Urothelium cell line (cell line): ENCODE measurements around the gene TRAM2.

Experiments used
- DNase-seq: peaks from one replicate; pipeline ENCODE4 v3.0.0; 2011; ENCODE audit warnings: low spot score, mixed read lengths
- FAIRE-seq: peaks from 2 replicates; lab custom pipeline; 2011; peaks lifted over from hg19 to GRCh38; lab: Jason Lieb, UNC

Gene TRAM2

GRCh38 chr6:52595000-52595795 lies 18.3 kb upstream of the TRAM2 start:
- FAIRE-seq = no peak
- no peak for DNase-seq

DNA sequence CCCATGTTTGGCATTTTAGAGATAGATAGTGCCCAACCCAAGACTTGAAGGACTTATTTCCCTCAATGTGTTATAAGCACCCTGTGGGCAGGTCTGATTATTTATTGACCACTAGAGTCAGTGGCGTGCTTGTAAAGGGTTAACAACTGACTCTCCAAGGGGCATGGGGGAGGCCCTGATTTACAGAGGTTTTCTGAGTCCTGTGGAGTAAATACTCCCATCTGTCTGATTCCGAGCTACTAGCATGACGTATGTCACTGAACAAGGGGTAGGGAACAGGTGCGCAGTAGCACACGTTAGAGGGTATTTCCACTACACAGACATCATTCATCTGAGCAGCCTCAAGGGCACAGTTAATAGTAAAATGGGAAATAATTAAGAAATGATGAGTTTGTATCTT lies 17.4 kb upstream of the TRAM2 start:
- FAIRE-seq (no peak), DNase-seq (no peak)

- no peak for FAIRE-seq
- DNase-seq = no peak
Observed at GRCh38 chr6:52591832-52592231, 15.0 kb upstream of the TRAM2 start.

DNA sequence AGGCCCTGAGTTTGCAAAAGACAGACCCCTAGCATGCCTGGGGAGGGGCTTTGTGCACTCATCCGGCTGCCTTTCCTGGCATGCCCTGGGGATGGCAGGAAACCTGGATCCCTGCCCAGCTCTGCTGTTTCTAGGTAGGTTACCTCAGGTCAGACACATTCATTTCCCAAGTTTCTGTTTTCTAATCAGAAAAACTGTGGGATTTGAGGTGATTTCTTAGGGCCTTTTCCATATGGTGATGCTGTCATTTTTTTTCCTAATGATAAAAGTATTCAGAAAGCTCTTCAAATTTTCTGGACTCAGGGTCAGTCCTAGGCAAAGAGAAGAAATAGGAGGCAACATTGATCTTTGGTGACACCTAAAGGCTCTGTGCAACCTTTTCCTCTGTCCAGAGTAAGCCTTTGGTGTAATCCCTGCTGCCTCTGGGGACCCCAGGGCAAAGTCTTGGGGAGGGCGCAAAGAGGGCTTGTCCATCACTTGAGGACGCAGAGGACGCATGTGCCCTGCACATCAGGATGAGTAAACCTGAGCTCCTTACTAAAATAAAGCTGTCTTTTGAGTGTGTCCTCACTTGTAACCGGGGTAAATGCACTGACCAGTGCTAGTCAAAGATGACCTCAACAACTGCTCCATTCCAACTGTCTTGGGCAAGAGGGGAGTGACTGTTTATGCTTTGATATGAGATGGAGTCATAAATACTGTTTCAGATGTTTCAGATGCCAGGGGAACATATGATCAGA lies 13.5 kb upstream of the TRAM2 start:
- FAIRE-seq = no peak
- DNase-seq = peak; percentile 76

GRCh38 chr6:52588710-52589091 lies 11.8 kb upstream of the TRAM2 start:
- FAIRE-seq (no peak), DNase-seq (no peak)

DNA sequence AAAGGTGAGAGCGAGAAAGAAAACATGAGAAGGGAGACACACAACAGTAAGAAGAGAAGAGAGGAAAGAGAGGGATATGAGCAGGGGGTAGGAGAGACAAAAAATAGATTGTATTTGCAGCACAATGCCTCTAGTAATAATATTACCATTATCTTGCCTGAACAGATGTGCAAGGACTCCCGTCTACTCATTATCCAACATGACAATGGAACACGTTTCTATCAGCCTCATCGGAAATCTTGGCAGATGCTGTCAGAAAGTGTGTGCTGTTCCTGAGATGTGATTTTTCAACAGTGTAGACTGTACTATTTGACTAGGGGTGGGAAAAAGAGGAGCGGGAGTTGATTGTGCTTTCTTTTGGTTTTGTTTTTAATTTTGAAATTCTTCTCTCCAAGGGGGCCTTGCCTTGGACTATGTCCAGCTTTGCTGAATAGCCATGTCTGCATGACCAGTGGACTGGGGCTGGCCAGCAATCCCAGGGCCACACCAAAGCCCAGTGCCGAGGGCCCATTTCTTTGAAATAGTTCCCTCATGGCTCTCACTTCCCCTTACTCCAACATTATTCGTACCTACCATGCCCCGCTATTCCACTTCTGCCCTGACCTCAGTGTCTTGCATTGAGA lies 11.3 kb upstream of the TRAM2 start:
- no peak for DNase-seq
- no peak for FAIRE-seq

DNA sequence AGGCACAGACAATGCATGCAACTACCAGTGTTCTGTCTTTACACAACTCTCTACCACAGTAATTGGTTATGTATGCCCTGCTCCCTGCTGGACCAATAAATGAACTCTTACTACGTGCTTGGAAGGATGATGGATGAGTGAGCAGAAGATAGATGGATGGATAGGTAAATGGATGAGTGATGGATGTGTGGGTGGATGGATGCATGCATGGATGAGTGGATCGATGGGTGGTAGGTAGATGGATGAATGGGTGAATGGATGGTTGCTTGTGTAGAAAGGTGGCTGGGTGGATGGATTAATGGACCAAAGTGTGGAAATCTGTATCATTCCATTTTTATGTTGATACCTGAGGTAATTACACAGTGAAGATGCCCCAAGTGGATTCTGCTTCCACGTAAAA lies 10.1 kb upstream of the TRAM2 start:
- FAIRE-seq (peak; percentile 61), DNase-seq (no peak)

GRCh38 chr6:52584203-52584602 lies 7.3 kb upstream of the TRAM2 start:
- FAIRE-seq (no peak), DNase-seq (no peak)

GRCh38 chr6:52582996-52583395 lies 6.1 kb upstream of the TRAM2 start:
- DNase-seq (no peak), FAIRE-seq (no peak)

DNA sequence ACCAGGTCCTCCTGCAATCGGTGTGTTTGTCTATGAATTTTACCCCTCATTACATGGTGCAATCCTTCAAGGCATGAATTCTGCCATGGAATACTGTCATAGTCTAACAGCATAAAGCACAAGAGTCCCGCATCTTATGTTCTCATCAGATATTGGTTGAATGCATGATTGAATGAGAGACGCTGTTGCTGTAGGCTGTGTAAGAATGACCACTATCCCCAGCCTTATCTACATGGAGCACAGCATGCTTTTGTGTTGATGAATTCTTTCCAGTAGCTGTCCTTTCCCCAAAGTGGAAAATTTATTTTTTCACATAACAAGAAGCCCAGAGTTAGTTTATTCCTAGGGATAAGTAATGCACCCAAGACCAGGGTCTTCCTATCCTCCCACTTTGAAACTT lies 5.6 kb upstream of the TRAM2 start:
- DNase-seq = no peak
- FAIRE-seq = no peak

DNA sequence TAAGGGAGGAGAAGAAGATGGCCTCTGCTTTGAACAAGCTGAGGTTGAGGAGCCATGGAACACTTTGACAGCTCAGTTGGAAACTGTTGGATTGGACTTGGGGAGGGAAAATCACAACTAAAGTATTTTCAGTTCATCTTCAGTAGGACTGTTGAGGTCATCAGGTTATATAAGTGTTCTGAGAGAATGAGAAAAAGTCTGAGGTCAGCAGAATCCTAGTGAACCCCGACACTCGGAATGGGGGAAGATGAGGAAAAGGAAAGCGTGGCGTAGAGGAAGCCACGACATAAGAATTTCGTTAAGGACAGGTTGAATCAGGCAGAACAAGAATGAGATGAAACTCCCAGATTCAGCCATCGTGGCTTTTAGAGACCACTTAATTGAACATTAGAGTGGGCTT lies 4.0 kb upstream of the TRAM2 start:
- FAIRE-seq = no peak
- no peak for DNase-seq

DNA sequence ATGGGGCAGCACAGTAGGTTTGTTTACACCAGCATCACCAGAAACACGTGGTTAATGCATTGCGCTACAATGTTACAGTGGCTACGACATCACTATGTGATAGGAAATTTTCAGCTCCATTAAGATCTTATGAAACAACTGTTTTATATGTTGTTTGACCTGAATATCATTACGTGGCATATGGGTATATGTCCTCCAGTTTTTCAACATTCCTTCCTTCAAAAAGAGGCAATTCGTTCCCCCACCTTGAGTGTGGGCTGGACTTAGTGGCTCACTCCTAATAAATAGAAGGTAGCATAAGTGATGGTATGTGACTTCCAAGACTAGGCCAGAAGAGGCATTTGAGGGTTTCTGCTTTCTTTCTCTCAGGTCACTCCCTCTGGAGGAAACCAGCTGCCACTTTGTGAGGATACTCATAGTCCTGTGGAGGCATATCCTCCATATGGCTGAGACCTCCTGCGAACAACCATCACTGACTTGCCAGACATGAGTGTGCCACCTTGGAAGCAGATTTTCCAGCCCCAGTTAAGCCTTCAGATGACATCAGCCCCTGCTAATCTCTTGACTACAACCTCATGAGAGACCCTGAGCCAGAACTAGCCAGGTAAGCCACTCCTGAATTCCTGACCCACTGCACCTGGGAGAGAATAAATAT lies 2.3 kb upstream of the TRAM2 start:
- FAIRE-seq (no peak), DNase-seq (no peak)

- FAIRE-seq = no peak
- DNase-seq = no peak
Observed at GRCh38 chr6:52577778-52578463, 1.1 kb upstream of the TRAM2 start.

DNA sequence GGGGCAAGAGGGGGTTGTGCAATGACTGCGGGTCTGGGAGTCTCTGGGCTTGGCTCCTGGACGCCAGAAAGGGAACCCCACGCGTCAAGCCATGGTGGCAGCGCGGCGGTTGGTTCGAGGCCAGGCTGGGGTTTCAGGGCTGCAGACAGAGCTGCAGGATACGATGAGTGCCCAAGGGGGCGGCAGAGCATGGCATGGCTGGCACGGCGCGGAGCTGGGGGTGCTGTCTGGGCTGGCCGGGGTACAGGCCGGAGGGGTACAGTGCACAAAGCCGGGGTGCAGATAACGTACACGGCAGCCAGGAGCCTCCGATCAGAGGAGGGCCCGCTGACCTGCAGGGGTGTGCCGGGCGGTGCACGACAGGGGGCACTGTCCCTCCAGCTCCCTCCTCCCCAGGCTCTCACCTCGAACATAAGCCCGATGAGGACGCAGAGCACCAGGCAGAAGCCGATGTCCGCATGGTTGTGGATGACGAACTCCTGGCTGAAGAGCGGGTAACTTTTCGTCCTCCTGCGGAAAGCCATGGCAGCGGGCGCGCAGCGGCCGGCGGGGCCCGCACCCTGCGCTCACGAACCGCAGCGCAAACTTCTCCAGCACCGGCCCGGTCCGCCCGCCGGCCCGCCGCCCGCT lies 353 bp downstream of the TRAM2 start:
- peak; percentile 27 for FAIRE-seq

DNA sequence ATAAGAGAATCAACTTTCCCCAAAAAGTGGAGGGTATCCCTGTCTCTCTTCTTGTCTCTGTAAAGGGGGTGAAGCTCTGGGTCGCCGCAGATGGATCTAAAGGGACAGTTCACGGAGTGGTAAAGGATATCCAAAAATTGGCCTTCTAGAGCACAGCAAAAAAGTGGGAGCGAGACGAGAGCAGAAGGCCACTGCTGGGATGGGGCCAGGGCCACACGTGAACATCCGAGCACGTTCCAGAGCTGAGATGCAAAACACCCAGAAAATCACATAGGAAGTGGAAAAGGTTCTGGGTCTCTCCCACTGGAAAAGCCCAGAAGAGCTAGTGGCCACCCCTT lies 837 bp downstream of the TRAM2 start:
- FAIRE-seq (no peak), DNase-seq (no peak)

More for the DNA sequence above, 353 bp downstream of the TRAM2 start:
- peak; percentile 88 for DNase-seq

GRCh38 chr6:52575502-52575892 lies 1.4 kb downstream of the TRAM2 start:
- no peak for FAIRE-seq
- DNase-seq = no peak

DNA sequence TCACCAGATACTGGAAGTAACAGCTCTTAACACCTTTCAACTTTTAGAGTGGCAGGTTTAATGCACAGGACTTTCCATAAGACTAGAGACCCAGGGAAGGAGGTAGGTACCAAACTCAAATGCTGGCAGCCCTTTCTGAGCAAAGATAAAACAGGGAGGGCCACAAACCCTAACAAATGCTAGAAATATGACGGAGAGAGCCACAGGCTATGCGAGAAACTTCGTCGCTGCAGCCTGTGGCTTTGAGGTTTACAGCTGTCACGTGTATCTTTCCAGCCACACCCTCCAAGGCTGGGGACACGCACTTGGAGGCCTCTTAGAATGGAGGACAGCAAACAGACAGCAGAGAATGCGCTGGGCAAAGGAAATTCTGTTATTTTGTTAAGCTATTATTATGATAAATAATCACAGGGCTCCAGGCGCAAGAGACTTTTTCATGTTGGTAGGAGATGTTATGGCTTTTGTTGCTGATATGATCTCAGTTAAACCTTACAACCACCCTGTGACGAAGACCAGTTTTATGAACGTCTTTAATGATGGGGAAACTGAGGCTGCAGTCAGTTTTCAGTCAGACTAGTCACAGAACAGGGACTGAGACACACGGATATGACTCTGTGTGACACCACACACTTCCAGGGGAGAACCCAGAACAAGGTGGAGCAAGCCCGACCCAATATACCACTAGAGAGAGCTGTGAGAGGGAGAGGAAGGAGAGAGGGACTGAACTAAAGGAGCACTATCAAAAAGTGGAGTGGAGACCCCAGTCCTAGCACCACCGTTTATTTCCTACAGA lies 2.0 kb downstream of the TRAM2 start:
- FAIRE-seq = no peak

DNA sequence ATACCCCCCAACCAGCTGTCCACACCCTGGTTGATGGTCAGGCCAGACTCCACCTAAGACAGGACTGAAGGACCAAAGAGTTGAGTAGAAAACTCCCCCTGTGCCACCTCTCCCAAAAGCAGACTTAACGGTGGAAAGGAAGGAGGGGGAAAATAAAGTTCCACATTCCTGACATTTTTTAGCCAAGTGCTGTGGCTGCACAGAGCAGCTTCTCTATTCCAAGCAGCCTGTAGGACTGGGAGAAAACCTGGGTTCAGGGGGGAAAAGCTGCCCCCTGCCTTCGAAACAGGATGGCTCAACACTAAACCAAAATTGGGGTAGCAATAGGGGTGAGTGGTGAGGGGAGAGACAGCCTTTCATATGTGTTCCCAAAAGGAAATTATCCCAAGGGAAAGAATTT lies 3.6 kb downstream of the TRAM2 start:
- DNase-seq = peak; percentile 66
- FAIRE-seq = no peak

More for the DNA sequence above, 2.0 kb downstream of the TRAM2 start:
- peak; percentile 64 for DNase-seq

DNA sequence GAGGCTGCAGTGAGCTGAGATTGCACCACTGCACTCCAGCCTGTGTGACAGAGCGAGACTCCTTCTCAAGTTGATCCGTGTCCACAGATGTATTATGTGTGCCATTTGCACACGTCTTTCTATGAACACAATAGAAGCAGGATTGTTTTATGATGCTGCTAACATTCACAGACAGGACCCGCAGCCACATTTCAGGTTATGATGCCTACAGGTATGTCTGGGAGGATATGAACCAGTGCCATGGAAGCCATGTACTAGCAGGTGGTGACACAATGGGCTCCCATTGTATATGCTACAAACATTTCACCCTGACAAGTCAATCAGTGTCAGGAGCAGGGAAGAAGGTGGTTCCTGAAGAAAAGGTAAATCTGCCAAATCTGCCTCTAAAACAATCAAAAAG lies 4.3 kb downstream of the TRAM2 start:
- FAIRE-seq = no peak

More for the DNA sequence above, 4.3 kb downstream of the TRAM2 start:
- no peak for DNase-seq
